Subcutaneous abdominal adipose tissue (tissue), 5 donors: Measurements from ENCODE around the gene MAP4K5.

Source experiments
- H3K27ac ChIP-seq: one replicate; pipeline ENCODE4 v1.7.0; 2013; ENCODE audit warnings: low read depth, mild to moderate bottlenecking, inconsistent platforms, low read length, moderate library complexity
- H3K27me3 ChIP-seq, 5 donors: one replicate each; pipeline ENCODE4 v1.7.0; 2013; ENCODE audit warnings: low read length in 5 of 5, inconsistent platforms in 1 of 5; ENCODE audit not compliant: control insufficient read depth in 5 of 5, insufficient read depth in 4 of 5
- H3K36me3 ChIP-seq, 5 donors: one replicate each; pipeline ENCODE4 v1.7.0; 2013; ENCODE audit warnings: low read length in 5 of 5; ENCODE audit not compliant: control insufficient read depth in 5 of 5, insufficient read depth in 5 of 5
- H3K4me1 ChIP-seq, 5 donors: one replicate each; pipeline ENCODE4 v1.7.0; 2013; ENCODE audit warnings: low read length in 5 of 5, mild to moderate bottlenecking in 3 of 5, moderate library complexity in 1 of 5; ENCODE audit not compliant: control insufficient read depth in 5 of 5, insufficient read depth in 5 of 5
- H3K4me3 ChIP-seq, 5 donors: one replicate each; pipeline ENCODE4 v1.7.0; 2013; ENCODE audit warnings: low read length in 5 of 5, low read depth in 1 of 5
- H3K9ac ChIP-seq, 5 donors: one replicate each; pipeline ENCODE4 v1.7.0; 2013; ENCODE audit warnings: low read length in 5 of 5, mild to moderate bottlenecking in 4 of 5, moderate library complexity in 3 of 5
- H3K9me3 ChIP-seq, 5 donors: one replicate each; pipeline ENCODE4 v1.7.0; 2013; ENCODE audit warnings: low read length in 5 of 5; ENCODE audit not compliant: control insufficient read depth in 5 of 5
- donor health status: healthy.
- donor health status: healthy.
- donor health status: healthy.
- donor health status: healthy.
- donor health status: healthy.

MAP4K5 gene

DNA sequence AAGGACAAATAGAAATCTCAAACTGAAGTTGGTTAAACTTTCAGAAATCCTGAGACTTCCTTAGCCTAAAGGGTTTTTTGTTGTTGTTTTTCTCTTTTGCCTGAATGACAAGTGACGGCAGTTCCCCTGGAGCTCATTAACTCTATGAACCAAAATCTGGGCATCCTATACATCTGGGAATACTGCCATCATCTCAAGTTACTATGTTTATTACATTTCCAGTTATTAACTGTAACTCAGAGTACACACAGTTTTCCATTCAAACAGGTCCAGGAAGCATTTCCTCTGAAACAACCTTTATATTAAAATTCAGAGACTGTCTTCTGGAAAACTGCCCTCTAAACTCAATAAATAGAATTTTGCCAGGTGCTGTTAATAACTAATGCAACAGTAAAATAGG, 80.1 kb downstream of the MAP4K5 start:
- Histone ChIP-seq H3K4me3 (no peak overlapping the region), H3K9ac (no peak overlapping the region), H3K9me3 (no peaks in the 10 kb centered on the region), H3K36me3 (peaks cover 35 to 55% (median 44%) of the 10 kb centered on the region in 5 donors), H3K27ac (no peak overlapping the region), H3K4me1 (no peaks in the 10 kb centered on the region), H3K27me3 (no peaks in the 10 kb centered on the region)

DNA sequence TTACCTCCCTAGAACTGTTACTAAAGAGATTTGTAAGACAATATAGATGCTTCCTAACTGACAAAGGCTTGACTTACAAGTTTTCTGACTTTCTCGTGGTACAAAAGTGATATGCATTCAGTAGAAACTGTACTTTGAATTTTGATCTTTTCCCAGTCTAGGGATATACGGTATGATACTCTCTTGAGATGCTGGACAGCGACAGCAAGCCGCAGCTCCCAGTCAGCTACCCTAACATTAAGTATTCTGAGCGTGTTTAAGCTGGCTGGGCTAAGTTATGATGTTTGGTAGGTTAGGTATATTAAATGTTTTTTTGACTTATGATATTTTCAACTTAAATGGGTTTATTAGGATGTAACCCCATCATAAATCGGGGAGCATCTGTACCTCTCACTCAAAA, 80.5 kb downstream of the MAP4K5 start:
- Histone ChIP-seq H3K36me3 (peaks cover 34 to 55% (median 41%) of the 10 kb centered on the region in 5 donors), H3K4me3 (no peak overlapping the region), H3K9me3 (no peaks in the 10 kb centered on the region), H3K9ac (no peak overlapping the region), H3K27me3 (no peaks in the 10 kb centered on the region), H3K4me1 (no peaks in the 10 kb centered on the region), H3K27ac (no peak overlapping the region)

DNA sequence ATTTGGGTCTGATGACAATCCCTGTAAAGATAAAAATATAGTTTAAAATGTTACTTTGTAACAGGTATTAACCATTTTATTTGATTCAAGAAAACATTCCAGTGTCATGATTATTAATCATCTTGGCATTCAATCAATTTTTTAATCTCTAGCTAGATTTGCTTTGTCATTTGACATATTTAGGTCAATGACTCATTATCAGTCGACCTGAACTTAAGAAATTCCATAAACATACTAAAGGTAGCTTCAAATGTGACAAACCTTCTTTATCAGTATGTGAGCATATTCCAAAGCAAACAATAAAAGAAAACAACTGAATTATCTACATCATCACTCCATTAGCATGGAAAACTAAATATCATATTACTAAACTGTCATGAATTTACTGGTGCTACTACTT, 84.9 kb downstream of the MAP4K5 start:
- H3K9me3 ChIP-seq, result no peaks in the 10 kb centered on the region
- H3K36me3 ChIP-seq, result peaks cover 43 to 57% (median 48%) of the 10 kb centered on the region in 5 donors
- H3K27ac ChIP-seq, result no peak overlapping the region
- no peak overlapping the region for H3K9ac ChIP-seq
- no peaks in the 10 kb centered on the region for H3K27me3 ChIP-seq
- H3K4me1 ChIP-seq, result no peaks in the 10 kb centered on the region
- no peak overlapping the region for H3K4me3 ChIP-seq

DNA sequence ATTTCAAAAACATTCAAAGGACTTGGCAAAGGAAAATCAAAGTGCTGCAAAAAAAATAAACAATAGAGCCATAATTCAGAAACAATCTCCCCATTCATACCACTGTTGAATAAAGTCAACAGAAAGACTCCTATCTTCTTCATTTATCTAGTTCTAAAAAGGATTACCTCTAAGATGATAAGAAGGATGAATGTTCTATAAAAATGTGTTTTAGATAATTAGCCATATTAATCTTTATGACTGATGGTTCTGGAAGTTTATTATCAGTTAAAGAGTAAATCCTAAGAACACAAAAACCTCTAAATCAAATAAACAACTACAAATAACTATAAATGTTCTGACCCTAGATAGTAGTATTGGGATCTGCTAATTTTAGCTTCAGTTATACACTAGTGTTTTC, 97.8 kb downstream of the MAP4K5 start:
- Histone ChIP-seq H3K36me3 (peaks cover 14 to 46% (median 39%) of the 10 kb centered on the region in 5 donors), H3K4me1 (peaks cover 0 to 4% (median 0%) of the 10 kb centered on the region in 5 donors), H3K4me3 (no peak overlapping the region), H3K9me3 (peaks cover 0 to 2% (median 0%) of the 10 kb centered on the region in 5 donors), H3K9ac (no peak overlapping the region), H3K27ac (no peak overlapping the region), H3K27me3 (no peaks in the 10 kb centered on the region)

DNA sequence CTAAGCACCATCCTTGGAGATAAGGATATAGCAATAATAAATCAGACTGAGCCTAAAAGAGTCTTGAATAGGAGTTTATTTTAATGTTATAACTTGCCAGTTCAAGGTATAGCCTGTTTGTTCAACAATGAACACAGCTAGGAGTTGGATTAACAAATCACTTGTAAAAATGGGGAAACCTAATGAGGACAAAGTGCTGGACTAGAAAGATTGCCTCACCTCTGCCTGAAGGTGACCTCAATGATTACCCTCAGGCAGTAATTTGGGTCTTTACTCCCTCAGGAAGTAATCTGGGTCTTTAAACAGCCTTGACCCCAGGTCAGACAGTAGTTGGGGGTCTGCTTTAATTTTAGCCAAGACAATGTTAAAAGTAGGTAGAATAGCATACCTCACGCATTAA, 100.2 kb downstream of the MAP4K5 start:
- Histone ChIP-seq H3K9me3 (peaks cover 0 to 2% (median 0%) of the 10 kb centered on the region in 5 donors), H3K9ac (no peak overlapping the region), H3K27ac (no peak overlapping the region), H3K27me3 (no peaks in the 10 kb centered on the region), H3K4me3 (no peak overlapping the region), H3K4me1 (peaks cover 0 to 4% (median 0%) of the 10 kb centered on the region in 5 donors), H3K36me3 (peaks cover 14 to 34% (median 31%) of the 10 kb centered on the region in 5 donors)

DNA sequence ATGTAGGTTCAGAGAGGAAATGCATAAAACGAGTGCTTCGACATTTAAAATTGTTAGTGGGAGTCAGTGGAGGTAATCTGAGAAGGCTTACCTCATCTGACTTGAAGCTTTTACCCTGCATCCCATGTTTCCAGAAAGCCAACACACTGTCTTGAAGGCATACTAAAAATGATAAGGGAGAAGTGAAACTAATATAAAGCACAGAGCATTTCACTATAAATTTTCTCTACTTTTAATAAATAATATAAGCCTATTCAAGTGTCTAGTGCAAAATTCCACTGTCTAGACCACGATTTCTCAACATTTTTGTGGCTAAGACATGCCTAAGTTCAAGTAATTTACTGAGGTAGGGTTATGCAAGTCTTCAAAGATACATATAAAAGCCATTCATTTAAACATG, 106.6 kb downstream of the MAP4K5 start:
- H3K36me3 ChIP-seq, result peaks cover 3 to 32% (median 20%) of the 10 kb centered on the region in 5 donors
- no peaks in the 10 kb centered on the region for H3K27me3 ChIP-seq
- H3K9ac ChIP-seq, result peak overlapping the region in 1 of 5 donors; percentile 16
- H3K27ac ChIP-seq, result peak overlapping the region; percentile 57
- H3K4me1 ChIP-seq, result peaks cover 0 to 20% (median 0%) of the 10 kb centered on the region in 5 donors
- no peak overlapping the region for H3K4me3 ChIP-seq
- no peaks in the 10 kb centered on the region for H3K9me3 ChIP-seq

DNA sequence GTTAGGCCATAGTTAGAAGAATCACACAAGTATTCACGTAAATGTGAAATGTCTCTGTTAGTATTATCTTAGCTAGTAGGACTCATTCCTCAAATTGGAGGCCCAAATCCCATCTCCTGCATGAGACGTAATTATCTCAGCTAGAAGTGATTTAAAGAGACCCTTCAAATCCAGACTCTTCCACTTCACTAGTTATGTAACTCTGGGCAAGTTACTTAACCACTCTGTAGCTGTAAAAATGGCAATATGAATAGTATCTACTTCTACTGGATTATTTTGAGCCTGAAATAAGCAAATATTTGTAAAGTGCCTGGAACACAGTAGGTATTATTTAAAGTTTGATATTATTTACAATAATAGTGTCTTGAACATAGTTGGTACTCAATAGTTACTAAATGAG, 107.3 kb downstream of the MAP4K5 start:
- H3K36me3 ChIP-seq, result peaks cover 3 to 37% (median 23%) of the 10 kb centered on the region in 5 donors
- no peaks in the 10 kb centered on the region for H3K9me3 ChIP-seq
- no peak overlapping the region for H3K27ac ChIP-seq
- H3K27me3 ChIP-seq, result no peaks in the 10 kb centered on the region
- H3K9ac ChIP-seq, result no peak overlapping the region
- H3K4me3 ChIP-seq, result no peak overlapping the region
- peaks cover 0 to 17% (median 0%) of the 10 kb centered on the region in 5 donors for H3K4me1 ChIP-seq

DNA sequence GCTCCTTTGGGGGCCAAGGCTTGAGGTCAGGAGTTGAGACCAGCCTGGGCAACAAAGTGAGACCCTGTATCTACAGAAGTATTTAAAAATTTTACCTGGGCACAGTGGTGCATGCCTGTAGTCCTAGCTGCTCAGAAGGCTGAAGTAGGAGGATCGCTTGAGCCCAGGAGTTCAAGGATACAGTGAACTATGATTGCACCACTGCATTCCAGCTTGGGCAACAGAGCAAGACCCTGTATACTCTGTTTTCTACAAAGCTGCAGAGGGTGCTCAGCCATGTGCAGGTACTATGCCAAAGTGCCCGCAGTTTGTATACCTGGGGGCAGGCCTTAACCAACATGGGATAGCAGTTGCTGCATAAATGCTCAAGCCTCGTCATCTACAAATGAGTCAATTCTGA, 108.8 kb downstream of the MAP4K5 start:
- H3K36me3 ChIP-seq, result peaks cover 16 to 44% (median 23%) of the 10 kb centered on the region in 5 donors
- no peak overlapping the region for H3K9ac ChIP-seq
- no peak overlapping the region for H3K4me3 ChIP-seq
- no peak overlapping the region for H3K27ac ChIP-seq
- peaks cover 0 to 17% (median 0%) of the 10 kb centered on the region in 5 donors for H3K4me1 ChIP-seq
- H3K27me3 ChIP-seq, result no peaks in the 10 kb centered on the region
- H3K9me3 ChIP-seq, result no peaks in the 10 kb centered on the region

DNA sequence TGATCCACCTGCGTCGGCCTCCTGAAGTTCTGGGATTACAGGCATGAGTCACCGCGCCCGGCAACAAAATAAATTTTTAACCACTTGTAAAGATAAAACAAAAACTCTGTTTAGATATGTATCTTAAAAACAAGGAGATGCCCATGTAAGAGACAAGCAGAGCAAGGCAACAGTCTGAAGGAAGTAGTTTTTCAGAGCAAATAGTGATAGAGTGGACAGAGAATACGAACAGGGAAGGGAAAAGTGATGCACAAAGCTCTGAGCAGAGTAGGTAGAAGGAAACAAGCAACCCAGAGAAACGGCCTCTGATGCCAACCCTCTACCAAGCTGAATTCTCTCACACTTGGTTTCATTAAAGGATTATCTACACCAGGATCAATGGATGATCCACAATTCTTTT, 110.9 kb downstream of the MAP4K5 start:
- H3K27ac ChIP-seq, result no peak overlapping the region
- peaks cover 0 to 19% (median 0%) of the 10 kb centered on the region in 5 donors for H3K4me1 ChIP-seq
- H3K9me3 ChIP-seq, result no peaks in the 10 kb centered on the region
- peaks cover 16 to 52% (median 28%) of the 10 kb centered on the region in 5 donors for H3K36me3 ChIP-seq
- no peak overlapping the region for H3K9ac ChIP-seq
- H3K4me3 ChIP-seq, result no peak overlapping the region
- no peaks in the 10 kb centered on the region for H3K27me3 ChIP-seq

DNA sequence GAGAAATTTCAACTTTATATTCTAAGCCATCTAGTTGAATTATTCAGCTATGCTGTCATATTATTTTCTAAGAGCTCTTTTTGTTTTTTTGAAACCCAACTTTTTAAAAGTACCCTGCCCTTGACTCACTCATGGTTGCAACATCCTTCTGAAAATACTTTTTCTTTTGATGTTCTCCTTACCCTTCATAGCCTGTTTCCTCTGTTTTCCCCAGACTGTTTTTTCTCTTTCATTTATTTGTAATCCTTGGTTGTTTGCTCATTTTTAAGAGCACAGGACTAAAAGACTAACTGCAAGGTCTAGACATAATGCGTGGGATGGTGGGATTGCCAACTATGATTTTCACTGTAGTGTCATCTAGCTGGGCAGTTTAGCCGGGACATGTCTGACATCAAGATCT, 114.5 kb downstream of the MAP4K5 start:
- Histone ChIP-seq H3K4me3 (no peak overlapping the region), H3K27ac (no peak overlapping the region), H3K9me3 (no peaks in the 10 kb centered on the region), H3K9ac (no peak overlapping the region), H3K27me3 (no peaks in the 10 kb centered on the region), H3K36me3 (peaks cover 16 to 40% (median 22%) of the 10 kb centered on the region in 5 donors), H3K4me1 (peaks cover 0 to 2% (median 0%) of the 10 kb centered on the region in 5 donors)
